NCI-H1105 (cell line): Measurements from ENCODE around the gene COL4A2.
"Not testable (repeated sequence)": the region's sequence is repeated elsewhere in the genome, so short reads cannot be mapped to it uniquely, and the experiment has no call there.

Experiments
- DNase-seq: peaks from one replicate; lab custom pipeline; 2025; lab: John Stamatoyannopoulos, UW

Gene COL4A2

DNA sequence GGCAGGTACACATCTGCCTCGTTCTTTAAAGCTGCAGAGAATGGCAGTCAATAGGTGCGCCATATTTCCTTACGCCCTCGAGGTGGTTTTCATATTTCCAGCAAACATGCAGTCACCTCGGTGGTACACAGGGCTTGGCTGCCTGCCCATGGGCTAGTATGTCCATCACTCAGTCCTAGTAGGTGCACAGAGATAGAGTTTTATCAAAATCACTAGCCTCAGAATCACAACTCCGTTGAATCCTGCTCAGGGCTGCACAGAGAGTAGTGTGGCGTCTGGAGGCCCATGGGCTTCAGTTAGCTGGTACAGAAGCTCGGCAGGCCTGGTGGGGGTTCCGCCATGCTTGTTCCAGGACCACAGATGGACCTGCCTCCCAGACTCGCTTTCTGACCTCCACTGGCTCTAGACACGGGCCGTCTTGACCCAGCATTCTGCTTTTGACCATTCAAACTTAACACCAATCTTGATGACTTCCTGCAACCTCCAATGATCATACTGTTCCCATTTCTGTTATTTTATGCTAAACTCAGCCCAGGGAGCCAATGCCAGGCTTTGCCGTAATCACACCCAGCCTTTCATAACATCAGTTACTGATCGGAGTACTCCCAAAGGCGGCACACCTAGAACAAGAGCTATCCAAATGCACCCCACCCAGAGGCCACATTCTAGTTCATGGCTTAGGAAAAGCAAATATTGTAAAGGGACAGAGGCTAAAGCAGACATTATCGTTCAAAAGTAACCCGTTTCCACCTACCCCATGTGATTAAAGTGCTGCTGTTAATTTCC is 134.1 kb downstream of the COL4A2 start:
- DNase-seq = no peak

DNA sequence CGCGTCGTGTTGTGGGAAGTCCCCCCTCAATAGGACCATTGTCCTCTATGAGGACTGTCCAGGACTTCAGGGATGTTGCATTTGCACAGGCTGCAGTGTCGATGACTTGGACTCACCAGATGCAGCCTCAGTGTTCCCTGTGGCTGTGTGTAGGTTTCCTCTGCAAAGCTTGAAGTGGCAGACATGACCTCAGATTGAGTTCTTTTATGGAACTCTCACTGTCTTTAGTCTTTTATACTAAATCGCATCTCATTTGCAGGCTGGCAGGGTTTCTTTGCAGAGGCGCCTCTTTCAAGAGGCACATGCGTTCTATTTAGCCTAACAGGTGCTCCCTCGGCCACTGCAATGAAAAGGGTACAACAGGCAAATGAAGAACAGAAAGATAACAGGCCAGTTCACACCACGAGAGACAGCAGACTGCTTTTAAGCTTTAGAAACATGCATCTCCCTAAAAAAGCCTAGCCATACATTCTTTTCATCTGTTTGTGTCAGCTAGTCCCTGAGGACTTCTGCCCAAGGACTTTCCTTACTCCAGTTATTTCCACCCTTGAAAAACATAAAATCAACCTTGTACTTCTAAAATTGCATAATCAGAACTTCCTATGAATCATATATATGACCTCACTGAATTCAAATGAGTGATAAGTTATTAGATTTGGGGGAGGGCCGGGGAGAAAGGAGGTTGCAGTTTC is 136.0 kb downstream of the COL4A2 start:
- DNase-seq = no peak

DNA sequence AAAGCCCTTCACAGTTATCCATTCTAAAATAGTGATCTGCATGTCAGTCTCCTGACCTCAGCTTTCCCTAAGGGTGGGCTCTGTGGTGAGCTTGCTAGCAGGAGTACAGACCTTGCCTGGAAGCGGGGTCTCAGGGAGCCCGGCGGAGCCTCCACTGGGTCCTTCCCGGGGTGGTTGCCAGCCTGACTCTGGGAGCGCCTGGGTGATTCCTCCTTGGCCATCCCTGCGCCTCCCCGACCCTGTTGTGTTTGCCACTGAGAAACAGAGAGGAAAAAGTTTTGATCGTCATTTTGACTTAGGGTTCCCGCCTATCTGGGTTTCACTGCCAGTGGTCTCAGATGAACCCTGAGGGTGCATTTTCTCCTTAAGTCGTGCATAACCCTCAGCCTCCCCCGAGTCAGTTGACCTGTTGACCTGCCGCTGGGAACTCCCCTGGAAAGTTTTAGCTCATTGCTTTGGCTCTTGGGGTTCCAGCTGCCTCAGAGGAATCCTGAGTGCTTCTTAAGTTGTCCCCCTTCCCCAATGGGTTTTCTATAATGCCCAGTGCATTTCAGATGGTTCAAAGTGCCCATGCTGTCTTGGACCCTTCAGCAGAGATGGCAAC is 136.6 kb downstream of the COL4A2 start:
- no peak for DNase-seq

DNA sequence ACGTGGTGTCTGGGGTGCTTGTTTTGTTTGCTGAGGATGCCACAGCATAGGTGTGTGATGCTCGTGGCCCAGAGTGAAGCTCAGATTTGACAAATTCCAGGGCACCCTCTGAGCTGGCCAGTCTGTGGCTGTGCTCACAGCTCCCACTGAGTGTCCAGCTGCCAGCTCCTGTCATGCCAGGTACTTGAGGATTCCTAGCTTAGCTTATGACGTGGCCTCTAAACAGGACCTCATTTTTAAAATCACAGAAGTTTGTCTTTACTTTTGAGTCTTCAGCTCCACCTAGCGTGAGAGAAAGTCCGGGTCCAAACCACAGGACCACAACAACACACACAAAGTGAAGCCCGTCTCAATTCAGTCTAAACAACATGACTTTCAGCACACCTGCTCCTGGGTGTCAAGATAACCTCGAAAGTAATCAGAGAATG is 137.2 kb downstream of the COL4A2 start:
- DNase-seq = no peak

DNA sequence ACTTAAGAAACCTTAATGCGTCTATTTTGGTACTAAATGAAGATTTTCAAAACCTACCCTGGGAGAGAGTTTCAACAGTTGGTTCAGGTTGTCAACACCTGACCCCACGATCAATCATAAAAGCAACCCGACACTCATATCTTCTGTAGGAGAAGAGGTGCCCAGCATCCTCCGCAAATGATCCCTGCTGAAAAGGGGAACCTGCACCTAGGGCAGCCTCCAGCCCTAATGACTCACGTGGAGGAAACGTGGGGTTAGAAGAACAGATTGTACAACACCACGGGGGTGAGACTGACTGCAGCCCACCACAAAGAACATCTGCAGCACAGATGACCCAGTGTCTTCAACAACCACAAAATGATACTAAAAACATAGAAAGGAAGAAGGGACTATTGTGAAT is 138.1 kb downstream of the COL4A2 start:
- no peak for DNase-seq

DNA sequence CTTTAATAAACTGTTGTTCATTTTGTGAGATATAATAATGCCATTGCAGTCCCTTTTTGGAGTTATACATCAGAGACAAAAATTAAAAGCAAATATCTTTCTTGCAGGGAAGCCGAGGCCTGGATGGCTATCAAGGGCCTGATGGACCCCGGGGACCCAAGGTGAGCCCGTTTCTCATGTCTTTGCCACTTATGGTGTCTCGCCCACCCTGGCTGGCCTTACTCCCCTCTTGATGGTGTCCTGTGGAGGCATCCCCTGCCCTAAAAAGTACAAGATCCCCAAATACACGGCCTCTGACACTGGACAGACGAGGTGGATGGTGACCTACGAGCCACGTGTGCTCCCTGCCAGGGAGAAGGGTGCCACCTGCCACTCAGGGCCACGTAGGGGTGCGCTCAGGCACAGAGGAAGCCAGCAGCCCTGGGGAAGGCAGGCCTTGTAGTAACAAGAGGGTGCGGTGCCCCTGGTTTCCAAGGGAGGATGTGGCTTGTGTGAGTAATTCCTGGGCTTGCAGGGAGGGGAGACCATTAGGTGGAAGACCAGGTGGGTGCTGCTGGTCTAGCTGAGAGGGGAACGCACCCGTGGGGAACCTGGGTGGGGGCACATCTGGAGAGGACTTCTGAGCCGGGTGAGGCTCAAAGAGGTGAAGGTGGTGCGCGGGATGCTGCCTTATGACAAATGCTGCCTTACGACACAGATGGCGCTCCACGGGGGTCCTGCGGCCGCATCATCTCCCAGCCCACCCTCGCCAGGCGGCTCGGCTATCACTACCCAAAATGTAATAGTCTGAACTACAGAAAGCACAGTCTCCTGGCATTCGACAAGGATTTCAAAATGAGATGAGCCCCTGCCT is 138.9 kb downstream of the COL4A2 start:
- DNase-seq = no peak

DNA sequence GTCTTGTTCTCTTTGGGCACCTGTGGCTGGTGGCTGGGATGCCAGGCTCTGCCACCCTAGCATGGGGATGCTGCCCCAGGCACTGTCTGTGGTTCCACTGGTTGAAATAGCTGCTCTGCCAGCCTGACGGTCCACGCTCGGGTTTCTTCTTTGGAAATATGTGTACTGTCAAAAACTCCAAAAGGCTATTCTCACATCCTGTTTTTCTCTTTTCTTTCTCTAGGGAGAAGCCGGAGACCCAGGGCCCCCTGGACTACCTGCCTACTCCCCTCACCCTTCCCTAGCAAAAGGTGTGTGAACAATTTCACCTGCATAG is 139.4 kb downstream of the COL4A2 start:
- no peak for DNase-seq

DNA sequence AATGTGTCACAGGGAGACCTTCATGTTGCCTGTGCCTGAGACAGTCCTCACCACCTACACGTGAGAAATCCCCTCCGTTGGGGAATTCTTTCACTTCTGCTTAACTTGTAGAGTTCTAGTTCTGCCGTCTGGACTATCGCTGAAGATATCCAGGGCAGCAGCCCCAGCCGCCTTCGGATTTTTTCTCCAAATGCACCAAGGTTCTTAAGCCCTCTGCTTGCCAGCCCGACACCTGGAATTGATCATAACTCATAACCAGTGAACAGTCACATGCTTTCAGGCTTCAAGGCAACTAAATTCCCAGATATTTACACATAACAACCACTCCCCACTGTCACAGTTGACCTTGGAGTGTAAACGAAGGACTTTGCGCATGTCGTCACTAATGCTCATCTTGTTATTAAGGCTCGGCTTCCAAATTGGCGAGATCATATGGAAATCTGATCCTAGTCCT is 140.0 kb downstream of the COL4A2 start:
- DNase-seq = no peak

DNA sequence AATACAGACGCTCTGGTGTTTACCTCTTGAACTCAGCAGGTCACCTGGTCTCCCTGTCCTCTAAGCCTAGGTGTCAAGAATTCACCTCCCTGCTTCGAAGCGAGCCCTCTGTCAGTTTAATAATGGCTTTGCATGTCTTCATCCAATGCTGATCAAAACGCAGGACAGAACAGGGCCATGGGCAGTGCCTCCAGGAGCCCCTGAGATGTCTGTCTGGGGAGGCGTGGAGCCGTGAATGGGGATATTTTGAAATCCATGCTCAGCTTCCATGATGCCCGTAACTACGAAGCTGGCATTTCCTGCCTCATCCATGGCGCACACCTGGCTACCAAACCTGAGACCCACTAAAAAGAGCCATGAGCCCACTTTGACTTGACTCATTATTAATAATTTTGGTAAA is 140.7 kb downstream of the COL4A2 start:
- no peak for DNase-seq

DNA sequence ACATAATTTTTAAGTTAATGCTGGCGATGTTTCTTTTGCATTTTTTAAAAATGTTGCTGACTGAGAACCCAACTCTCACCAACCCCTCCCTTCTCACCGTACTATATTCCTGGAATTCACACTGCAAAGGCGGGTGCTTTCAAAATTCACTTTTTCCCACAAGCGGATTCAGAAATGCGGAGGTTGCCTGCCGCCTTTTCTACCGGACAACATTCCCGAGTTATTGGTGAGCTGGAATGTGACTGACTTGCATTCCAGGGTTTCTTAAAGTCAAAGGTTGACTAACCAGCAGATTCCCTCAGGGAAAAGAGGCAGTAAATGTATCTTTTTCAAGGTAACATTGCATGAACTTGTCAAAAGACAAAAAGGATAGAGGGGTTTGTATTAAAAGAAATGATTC is 141.1 kb downstream of the COL4A2 start:
- DNase-seq = no peak

DNA sequence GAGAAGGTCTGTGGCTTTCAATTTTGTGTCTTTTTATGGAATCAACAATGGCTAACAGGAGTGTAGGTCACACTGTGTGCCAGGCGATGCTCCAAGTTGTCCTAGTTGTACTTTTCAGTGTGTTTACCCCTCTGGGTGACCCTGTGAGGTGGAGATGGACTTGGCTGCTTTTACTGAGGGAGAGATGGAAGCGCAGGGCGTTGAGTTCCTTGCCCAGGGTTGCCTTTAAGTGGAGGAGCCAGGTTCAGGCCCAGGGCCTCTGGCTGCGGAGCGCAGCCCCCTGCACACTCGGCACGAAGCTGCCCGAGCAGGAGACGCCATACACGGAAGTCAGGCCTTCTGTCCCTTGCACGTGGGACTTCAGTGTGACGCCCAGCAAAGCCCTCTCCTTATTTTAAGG is 141.6 kb downstream of the COL4A2 start:
- DNase-seq = no peak

DNA sequence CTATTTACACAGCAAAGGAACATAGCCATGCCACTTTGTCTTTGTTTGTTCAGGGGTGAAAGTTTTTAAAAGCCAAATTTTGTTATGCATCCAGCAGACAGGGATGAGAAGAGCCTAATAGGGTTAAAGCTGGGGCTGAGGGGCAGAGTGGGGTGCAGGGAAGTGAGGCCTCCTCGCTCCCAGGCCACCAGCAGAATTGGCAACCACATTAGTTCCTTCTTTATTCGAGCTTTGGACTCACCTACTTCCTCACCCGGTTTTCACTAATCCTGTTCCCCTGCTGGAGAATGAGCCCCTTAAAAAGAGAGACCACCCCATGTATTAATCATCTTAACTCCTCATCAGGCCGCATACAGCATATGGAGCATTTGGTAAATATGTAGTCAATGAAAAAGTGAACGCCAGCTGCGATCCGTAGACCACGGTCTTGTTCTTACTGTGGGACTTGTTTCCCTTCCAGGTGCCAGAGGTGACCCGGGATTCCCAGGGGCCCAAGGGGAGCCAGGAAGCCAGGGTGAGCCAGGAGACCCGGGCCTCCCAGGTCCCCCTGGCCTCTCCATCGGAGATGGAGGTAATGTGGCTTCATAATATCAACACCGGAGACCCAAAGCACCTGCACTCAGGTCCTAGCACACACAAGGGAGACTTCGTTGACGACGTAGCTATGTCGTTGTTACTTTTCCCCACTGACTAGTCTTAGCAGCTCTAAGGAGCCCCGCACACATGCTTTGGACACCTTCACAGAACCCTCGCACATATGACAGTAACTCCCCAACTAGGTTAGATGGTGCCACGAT is 142.3 kb downstream of the COL4A2 start:
- DNase-seq = no peak

DNA sequence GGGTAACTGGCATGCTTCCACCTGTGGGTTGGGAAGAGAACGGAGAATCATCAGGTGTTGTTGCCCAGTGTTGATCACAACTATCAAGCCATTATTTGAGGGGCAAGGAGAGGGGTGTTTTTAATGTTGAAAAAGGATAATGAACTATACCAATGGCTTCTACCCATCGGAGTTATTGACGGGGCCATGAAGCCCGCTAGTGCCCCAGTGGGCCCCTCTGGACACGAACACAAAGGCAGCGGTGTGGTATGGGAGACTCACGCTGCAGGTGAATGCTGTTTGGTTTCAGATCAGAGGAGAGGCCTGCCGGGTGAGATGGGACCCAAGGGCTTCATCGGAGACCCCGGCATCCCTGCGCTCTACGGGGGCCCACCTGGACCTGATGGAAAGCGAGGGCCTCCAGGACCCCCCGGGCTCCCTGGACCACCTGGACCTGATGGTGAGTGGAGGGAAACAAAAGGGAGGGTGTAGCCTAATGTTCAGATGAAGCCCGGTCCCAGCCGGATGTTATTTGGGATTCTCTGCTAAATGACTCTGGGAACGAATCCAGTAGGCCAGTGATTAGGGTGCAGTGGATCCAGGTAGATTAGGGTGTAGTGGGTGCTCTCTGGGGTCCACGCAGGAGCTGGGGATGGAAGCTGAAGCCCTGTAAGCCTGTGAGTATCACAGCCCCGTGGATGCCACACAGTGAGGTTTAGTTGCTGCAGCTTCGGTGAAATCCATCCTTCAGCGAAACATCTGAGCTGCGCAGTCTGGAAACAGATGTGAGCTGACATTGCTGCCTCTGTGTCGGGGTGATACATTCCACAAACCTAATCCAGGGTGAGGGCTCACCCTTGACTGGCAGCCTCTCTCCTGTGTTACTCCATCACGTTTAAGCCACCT is 143.2 kb downstream of the COL4A2 start:
- DNase-seq = no peak

DNA sequence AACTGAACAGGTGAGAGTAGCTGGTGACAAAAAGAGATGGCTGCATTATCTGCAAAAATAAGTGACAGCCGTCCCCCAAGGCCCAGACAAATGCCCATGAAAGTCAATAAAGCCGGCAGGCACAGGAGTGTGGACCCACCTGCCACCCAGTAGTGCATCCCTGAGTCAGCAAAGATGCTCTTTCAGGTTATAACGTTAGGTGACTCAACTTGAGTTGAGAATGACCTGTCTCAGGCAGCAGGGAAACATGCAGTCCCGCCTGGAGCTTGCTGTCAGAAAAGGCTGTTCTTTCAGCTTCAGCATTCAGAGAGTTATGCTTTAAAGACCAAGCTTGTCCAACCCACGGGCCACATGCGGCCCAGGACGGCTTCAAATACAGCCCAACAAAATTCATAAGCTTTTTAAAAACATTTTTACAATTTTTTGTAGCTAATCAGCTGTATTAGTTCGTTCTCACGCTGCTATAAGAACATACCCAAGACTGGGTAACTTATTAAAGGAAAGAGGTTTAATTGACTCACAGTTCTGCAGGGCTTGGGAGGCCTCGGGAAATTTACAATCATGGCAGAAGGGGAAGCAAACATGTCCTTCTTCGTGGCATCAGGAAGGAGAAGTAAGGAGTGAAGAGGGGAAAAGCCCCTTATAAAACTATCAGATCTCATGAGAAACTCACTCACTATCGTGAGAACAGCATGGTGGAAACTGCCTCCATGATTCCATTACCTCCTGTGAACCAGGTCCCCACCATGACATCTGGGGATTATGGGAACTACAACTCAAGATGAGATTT is 144.1 kb downstream of the COL4A2 start:
- DNase-seq = no peak

DNA sequence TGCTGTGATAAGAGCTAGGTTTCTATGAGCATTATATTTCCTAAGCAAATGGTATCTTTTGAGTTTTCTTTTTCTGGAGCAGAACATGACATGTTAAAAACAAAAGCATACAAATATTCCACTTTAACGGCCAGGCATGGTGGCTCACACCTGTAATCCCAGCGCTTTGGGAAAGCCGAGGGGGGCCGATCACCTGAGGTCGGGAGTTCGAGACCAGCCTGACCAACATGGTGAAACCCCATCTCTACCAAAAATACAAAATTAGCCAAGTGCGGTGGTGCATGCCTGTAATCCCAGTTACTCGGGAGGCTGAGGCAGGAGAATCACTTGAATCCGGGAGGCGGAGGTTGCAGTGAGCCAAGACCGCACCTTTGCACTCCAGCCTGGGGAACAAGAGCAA is 146.0 kb downstream of the COL4A2 start:
- not testable (repeated sequence) for DNase-seq

DNA sequence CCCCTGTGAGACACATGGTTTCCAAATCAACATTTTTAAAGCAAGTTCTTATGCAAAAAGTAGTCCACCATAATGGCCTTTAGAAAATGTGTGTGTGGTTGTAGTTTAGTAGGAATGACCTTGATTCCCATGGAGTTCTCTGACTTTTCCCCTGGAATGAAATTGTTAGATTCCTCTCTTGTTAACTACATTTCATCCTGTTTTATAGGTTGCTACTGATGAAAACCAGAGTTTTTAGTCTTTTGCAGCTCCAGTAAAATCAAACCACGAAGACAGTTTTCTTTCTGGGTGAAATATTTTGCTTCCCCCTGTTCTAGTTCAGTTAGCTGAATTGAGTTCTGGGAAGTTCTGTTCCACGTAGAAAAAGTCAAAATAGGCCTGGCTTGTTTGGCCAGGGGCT is 146.7 kb downstream of the COL4A2 start:
- DNase-seq = no peak

DNA sequence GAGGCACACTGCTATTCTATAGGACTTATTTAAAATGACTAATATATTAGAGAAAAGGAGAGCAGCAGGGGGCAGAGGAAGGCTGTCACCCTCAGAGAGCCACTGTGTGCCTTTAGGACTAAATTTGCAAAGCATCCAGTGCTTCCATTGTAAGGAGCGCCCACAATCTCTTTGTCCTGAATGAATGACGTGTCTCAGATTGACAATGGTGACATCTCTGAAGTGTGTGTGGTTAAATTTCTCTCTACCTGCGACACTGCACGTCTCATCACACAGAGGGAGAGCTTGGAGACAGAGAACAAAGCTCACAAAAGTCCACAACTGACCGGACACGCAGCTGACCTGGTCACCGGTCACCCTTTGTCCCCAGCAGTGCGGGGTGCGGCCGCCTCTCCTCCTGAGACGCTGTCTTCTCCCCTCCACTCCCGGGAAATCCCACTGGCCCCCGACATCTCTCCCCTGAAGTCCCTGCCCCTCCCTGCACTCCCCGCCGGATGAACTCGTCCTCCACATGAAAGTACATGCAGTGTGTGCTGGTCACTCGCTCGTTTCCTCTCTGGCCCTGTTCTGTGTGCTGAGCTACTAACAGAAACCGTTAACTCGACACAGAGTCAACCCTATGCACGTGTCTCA is 147.3 kb downstream of the COL4A2 start:
- no peak for DNase-seq

DNA sequence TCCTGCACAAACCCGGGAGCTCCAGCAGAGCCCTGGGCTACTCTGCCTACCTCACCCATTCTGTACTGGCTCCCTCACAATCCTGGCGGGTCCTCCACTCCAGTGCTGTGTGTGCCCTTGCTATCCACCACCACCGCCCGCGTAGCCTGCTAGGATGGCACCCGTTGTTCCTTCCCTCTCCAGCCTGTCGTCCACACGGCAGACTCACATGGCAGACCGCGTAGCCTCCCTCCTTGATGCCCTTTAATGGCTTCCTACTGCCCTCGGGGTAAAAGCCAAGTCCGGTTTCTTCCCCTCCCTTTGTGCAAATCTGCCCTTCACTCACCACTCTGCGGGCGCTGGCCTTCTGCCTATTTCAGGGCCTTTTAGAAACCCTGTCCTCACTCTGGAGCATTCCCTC is 147.9 kb downstream of the COL4A2 start:
- DNase-seq = no peak

DNA sequence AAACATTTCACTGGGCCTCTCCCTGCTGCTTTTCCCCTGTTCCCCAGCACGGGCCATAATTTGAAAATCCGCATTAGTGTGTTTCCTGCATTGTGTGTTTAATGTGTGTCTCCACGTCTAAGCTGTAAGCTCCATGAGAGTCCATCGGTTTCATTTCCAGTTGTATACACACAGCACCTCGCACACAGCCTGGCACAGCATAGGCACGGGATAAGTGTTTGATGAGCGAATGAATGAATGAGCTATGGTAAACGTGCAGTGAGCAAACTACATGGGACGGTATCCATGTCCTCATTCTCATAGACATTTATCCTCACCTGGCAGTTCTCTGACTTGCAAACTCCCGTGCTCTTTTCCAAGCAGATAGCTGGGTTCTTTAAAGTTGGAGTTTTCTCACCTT is 148.4 kb downstream of the COL4A2 start:
- no peak for DNase-seq
